ENCODE measurements around the gene PLA2G4D.

Gene PLA2G4D

DNA sequence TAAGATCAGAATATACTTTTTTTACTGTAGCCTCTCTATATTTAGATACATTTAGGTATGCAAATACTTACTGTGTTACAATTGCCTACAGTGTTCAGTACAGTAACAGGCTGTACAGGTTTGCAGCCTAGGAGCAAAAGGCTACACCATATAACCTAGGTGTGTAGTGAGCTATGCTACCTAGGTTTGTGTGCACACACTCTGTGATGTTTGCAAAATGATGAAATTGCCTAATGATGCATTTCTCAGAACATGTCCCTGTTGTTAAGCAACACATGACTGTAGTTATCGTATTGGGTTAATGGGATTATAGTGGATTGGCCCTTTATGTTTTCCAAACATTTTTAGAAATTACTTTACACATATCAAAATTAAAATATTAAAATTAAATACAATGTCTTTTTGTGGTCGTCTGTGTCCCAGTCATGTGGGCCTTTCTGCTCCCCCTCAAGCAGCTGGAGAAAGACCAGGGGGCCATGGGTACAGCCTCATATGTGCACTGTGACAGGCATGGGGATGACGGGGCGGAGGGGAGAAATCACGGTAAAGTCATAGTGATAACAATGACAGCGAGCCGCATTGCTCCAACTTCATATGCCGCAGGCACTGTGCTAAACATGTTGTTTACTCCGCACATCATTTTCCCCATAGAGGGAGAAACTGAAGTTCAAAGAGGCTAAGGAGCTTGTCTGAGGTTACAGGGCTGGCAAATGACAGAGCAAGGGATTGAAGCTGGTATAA is 46.1 kb downstream of the PLA2G4D start:
- DNase-seq: no peak

- no peak for DNase-seq
Observed at GRCh38 chr15:42046597-42046996, 47.8 kb downstream of the PLA2G4D start.

DNA sequence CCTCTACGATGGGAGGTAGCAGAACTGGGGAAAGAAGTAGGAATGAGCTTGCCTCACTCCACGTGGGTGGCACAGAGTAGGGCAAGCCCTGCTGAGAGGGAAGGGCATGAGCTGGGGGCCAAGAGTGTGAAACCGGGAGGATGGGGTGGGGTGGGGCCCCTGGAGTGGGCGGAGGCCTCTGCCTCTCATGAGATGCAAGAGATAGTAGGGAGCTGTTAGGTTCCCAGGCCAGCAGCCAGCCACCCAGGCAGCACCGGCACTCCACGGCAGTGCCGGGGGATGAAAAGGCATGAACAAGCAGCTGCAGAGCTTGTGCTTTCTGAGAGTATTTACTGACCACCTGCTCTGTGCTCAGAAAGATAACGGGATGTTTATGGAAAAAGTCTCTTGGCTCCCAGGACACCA is 49.1 kb downstream of the PLA2G4D start:
- DNase-seq: no peak

- DNase-seq: no peak
Observed at GRCh38 chr15:42042602-42043400, 51.6 kb downstream of the PLA2G4D start.

GRCh38 chr15:42038401-42038800 is 56.0 kb downstream of the PLA2G4D start:
- no peak for DNase-seq

GRCh38 chr15:42037656-42038055 is 56.7 kb downstream of the PLA2G4D start:
- no peak for DNase-seq

- DNase-seq: no peak
Observed at GRCh38 chr15:42036966-42037365, 57.4 kb downstream of the PLA2G4D start.

DNA sequence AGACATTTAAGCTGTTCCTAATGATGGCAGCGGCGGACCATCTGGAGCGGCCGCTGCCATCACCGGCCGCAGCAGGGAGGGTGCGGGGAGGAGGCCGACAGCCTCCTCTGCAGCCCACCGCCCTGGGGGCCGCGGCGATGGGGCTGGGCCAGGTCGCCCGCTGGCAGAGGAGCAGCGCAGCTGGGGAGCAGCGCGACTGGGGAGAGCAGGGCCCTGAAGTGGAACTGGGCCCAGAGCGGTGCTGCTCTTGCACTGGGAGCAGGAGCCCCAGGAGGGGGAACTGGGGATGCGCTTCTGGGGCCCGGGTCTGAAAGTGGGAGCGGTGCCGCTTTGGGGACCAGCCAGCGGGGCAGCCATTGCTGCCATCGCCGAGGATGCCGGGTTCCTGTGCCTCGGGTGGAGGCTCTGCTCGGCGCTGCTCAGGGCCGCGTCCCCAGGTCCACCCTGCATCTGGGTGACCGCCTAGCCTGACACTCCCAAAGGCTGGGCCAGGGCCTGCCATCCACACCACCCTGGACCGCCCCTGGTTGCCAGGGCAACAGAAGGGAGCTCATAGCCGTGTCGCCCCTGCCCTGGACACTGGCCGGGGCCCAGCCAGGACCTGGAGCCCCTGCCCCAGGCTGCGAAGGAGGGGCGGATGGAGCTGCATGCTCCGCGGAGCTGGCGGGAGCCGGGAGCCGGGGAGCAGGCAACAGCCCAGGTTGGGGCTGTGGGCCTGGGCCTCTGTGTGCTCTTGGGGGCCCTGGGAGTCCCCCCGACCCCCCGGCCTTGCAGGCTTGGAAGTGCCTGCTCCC is 58.1 kb downstream of the PLA2G4D start:
- no peak for DNase-seq

- DNase-seq: peak; percentile 66
Observed at GRCh38 chr15:42035435-42035761, 59.0 kb downstream of the PLA2G4D start.

- no peak for DNase-seq
Observed at GRCh38 chr15:42034628-42035434, 59.5 kb downstream of the PLA2G4D start.

- DNase-seq: no peak
Observed at GRCh38 chr15:42033214-42033873, 61.0 kb downstream of the PLA2G4D start.

- no peak for DNase-seq
Observed at GRCh38 chr15:42032376-42033213, 61.8 kb downstream of the PLA2G4D start.

DNA sequence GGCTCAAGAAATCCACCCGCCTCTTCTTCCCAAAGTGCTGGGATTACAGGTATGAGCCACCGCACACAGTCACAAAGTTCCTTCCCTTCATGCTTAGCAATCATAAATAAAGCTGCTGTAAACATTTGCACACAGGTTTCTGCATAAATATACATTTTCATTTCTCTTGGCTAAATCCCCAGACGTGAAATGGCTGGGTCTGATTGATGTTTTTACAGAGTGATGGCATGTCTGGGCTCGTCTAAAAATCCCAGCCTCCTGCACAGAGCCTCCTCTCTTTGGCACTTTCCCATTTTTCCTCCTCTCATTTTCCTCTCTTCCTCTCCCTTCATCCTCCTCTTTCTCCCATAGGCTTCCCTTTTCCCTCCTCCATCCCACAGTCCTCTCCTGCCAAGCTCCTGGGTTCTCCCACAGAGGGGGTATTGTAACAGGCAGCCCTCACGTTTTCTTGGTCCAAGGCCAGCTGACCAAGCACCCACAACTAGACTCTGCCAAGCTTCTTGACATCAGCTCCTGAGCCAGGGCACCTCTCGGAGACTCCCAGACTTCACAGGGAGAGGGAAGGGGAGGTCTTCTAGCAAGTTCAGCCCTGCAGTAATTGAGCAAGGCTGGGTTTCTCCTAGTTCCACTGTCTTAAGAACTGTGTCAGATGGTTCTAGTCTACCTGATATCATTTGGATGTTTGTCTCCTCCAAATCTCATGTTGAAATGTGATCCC is 63.0 kb downstream of the PLA2G4D start:
- no peak for DNase-seq

DNA sequence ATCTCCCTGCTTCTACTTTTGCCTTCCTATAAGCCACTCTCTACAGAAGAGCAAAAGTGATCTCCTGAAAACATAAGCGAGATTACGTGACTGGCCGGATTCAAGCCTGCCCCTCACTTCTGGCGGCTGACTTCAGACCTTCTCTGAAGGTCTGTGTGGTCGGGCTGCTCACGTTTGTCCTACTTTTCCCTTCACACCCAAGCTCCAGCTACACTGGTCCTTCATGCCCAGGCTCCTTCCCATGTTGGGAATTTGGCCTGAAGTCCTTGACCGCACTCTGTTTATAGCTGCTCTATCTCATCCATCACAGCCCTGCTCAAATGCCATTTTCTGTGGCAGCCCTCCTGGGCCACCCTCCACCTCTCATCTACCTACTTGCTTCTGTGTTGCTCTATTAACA is 66.8 kb downstream of the PLA2G4D start:
- no peak for DNase-seq

GRCh38 chr15:42024303-42024702 is 70.1 kb downstream of the PLA2G4D start:
- DNase-seq: no peak

GRCh38 chr15:42021593-42021992 is 72.8 kb downstream of the PLA2G4D start:
- no peak for DNase-seq

- DNase-seq: no peak
Observed at GRCh38 chr15:42020713-42021273, 73.6 kb downstream of the PLA2G4D start, which contains the start of gene PLA2G4E. Gene PLA2G4E (minus strand): TSS chr15:42021042. CDS start chr15:42021030, 12 bp downstream.

- no peak for DNase-seq
Observed at GRCh38 chr15:42018306-42019224, 75.8 kb downstream of the PLA2G4D start.
